HUDEP-2 (cell line): ENCODE data around the gene ENAH.

Experiments
- DNase-seq, 76 experiments: peaks; one replicate each; lab custom pipeline; 2025; ENCODE audit not compliant: unreplicated experiment in 76 of 76; lab: John Stamatoyannopoulos, UW

Gene ENAH

GRCh38 chr1:225508538-225509375 is 144.2 kb downstream of the ENAH start:
- DNase-seq, result no peak

- no peak for DNase-seq
These were observed 146.2 kb downstream of the ENAH start for GRCh38 chr1:225506727-225507126.

DNA sequence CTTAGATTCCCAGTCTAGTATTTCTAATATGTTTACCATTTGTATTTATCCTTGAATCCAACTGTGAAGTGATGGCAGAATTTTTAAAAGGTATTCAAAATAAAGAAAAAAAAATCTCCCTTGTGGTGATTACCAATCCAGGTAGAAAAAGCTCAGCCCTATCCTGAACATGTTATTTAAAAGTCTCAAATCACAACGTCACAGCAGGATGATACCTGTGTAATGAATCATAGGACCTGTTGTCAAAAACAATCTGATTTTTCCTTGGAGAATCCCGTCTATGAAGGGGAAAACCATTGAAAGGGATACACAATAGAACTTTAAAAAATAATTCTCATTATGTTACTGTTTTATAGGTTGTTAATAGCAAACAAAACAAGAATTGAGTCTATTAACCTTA is 148.1 kb downstream of the ENAH start:
- DNase-seq, result no peak

GRCh38 chr1:225500624-225501192 is 152.2 kb downstream of the ENAH start:
- DNase-seq, result no peak

DNA sequence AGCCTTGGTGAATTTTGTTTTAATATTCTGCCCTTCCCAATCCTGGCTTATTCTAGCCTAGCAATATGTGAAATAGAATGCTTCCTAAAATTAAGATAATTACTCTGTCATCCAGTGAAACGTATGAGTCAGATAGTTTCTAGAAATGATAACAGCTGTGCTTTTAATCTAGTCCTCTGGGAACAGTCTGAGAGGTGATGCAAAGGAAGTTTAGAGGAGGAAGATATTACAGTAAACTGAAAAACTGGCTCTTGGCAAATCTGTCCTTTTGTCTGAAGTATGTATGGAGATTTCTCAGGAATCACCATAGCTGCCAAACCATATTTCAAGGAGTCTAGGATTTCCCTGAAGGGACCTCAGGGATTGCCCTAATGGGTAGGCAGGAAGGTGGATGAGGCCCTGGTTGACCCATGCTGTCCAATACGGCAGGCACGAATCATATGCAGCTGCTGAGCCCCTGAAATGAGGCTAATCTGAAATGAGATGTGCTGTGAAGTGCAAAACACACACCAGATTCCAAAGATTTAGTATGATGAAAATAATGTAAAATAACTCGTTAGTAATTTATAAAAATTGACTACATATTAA is 154.3 kb downstream of the ENAH start:
- DNase-seq, result no peak

DNA sequence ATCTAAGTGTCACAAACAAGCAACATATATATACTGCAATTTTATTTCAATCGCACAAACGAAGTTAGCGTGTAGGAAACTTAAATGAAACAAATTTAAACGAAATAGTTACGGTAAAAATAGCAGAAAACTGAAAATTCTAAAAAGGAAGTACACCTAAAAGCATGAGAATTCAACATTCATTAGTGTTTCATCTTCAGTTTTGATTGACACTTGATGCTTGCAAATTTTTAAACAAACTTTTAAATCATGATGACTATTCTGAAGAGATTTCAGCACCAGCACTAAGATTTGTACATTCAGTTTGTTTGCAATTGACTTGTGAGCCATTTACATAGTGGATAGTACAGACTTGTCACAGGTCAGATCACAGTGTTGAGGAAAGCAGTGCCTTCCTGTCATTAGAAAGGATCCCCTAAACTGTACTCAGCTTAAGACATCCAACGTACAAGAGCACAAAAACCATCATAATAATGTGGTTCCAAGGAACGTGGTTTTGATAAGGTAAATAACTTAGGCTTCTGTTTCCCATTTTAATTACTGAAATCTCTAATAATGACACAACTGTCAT is 158.0 kb downstream of the ENAH start:
- no peak for DNase-seq

GRCh38 chr1:225493591-225494246 is 159.2 kb downstream of the ENAH start:
- no peak for DNase-seq

DNA sequence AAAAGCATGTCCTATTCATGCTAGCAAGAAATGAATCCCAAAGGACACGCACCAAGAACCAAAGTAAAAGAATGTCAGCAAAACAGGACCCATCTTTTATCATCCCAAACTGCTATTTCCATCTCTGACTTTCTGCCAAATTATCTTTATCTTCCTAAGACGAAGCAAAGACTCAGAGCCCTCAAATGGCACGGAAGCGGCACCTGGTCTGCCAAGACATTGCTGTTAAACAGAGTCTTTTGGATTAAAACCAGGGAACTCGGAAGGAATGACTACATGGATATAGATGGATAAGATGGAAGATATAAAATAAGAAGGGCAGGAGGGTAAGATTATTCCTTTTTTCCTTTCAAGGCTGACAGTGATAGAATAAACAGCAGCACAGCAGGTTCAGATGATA is 164.2 kb downstream of the ENAH start:
- DNase-seq, result no peak

GRCh38 chr1:225486856-225487255 is 166.1 kb downstream of the ENAH start:
- no peak for DNase-seq

DNA sequence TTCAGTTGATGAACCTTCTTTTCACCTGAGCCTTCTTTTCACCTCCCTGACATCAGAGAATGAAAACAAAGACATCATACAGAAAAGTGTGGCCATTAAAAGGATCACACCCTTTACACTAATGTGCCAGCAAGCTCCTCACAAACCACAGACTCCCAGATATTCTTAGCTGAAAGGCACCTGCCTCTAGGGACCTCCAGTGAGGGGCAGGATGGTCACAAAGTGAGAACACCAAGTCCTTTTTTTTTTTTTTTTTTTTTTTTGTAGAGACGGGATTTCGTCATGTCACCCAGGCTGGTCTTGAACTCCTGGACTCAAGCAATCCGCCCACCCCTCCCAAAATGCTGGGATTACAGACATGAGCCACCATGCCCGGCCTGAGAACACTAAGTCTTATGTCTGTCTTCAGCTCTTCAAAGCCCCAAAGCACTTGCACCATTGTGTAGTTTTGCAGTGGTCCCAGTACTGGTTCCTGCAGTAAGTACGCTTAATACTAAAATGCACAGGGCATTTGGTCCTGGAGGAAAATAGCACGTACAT is 166.9 kb downstream of the ENAH start:
- DNase-seq, result no peak

- DNase-seq, result no peak
These were observed 167.7 kb downstream of the ENAH start for GRCh38 chr1:225485226-225485625.

DNA sequence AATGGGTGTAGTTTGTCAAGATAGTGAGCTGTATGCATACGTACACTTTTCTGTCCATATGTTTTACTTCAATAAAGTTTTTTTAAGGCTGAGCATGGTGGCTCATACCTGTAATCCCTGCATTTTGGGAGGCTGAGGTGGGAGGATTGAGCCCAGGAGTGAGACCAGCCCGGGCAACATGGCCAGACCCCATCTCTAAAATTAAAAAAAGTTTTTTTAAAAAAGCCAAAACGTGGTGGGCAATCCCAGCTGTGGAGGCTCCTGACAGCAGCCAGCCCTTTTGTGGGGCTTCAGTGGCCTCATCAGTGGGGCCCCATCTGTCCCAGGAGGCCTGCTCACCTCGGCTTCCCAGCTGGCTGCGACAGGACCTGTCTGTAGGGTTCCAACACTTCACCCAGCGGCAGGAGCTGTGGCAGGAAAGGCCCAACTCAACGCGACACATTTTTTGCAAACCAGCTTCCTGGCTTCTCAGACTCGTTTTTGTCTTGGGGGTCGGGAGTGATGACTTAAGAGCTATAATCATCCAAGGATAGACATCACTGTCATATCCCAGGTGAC is 168.2 kb downstream of the ENAH start:
- DNase-seq, result no peak

GRCh38 chr1:225483818-225484656 is 168.9 kb downstream of the ENAH start:
- no peak for DNase-seq

DNA sequence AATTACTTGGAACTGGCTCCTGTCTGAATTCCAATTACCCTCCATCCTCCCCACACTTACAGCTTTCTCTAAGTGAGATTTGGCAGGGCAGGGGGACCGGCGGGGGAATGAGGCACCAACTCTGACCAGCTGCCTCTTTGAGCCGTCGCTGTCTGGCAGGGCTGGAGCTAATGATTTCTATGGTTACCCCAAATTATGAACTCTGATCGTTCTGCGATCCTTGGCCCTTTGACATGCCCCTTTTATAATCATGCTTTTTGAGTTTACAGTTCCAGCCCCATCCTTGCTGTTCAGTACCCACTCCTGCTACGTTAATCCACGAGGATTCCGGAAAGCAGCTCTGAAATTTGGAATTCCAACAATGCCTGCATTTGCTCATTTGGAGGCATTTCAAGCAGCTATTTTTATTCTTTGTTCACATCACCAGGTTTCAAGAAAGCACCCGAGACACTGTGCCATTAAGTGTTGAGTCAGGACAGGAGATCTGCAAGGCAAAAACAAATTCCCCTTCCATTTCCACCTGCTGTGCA is 170.4 kb downstream of the ENAH start:
- DNase-seq, result no peak

GRCh38 chr1:225481738-225482137 is 171.2 kb downstream of the ENAH start:
- no peak for DNase-seq

DNA sequence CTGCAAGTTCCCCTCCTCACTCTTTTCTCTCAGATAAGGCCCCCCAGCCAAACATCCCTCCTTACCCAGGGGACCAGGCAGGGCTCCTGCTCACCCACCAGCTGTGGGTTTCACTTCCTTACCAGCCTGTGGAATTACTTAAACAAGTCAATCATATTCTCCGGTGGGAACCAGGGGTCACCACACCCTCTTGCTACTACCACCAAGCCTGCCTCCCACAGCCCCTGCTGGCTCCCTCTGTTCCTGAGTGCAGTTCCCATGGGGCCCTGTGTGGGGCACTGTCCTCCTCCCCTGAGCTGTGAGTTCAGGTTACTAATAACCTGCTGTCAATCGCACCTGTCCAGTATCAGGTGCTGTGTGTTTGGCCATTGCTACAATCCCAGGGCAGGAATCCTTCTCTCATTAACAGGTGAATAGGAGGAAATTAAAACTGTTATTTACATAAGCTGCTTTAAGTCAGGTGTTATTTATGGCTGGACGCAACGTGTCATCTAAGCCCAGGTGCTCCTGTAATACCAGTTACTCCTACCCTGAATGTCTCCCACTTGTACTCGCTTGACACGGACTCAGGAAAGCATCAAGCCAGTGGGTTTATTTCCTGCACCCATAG is 172.0 kb downstream of the ENAH start:
- peak in 13 of 76 experiments; percentile 1 to 35 (median 11) for DNase-seq

DNA sequence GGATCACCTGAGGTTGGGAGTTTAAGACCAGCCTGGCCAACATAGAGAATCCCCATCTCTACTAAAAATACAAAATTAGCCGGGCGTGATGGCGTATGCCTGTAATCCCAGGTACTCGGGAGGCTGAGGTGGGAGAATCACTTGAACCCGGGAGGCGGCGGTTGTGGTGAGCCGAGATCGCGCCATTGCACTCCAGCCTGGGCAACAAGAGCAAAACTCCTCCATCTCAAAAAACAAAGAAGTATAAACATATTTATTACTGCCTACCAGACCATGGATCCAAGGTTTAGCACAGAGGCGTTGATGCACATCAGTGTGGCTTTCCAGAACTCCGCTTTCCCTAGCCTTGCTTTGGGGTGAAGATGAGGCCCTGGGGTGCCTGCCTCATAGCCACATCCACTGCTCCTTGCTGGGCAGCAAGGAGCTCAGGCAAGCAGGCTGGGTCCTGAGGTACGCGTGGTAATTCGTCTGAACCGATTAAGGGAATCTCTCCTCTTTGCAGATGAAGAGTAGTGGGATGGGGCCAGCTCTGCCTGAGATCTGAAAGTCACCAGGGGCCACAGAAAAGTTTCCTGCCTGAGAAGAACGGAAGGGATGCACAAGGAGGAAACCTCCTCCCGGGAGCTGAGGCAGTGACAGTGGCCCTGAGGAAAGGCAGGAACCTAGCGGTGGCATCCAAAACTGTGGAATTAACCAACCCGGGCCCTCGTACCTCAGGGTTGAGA is 172.8 kb downstream of the ENAH start:
- DNase-seq, result no peak

- DNase-seq, result no peak
These were observed 173.6 kb downstream of the ENAH start for GRCh38 chr1:225479341-225479740.
